GM12878 (cell line): ENCODE data around the gene AOC3. TPM values are rescaled to one million over a fixed set of nuclear protein-coding genes. Genes with fewer than 3 reads are reported as not detected.

ENCODE experiments used
- ATAC-seq: fragments of 200-7000 bp; cut with Tn5 transposase; 3 replicates; pipeline ENCODE4 v1.9.1; 2020; ENCODE audit warnings: mild to moderate bottlenecking, moderate library complexity
- BruUV-seq: library from RNA; stranded (reverse); fragments of 400-500 nt; replicated peaks from 2 replicates; lab custom pipeline; 2021; lab: Mats Ljungman, UMichigan
- CTCF ChIA-PET: fragments of 300-600 bp; sonication (Branson Sonifier 250); formaldehyde crosslinking; extraction: SDS; loops from one replicate; lab custom pipeline; 2021; ENCODE audit warnings: inconsistent platforms; lab: Yijun Ruan, JAX
- POLR2A ChIA-PET: fragments of 350-600 bp; formaldehyde crosslinking; extraction: SDS; loops from one replicate; lab custom pipeline; 2021; ENCODE audit warnings: inconsistent platforms; lab: Charles Lee
- RAD21 ChIA-PET: fragments of 300-600 bp; sonication (Branson Sonifier 250); formaldehyde crosslinking; loops from one replicate; lab custom pipeline; 2023; ENCODE audit warnings: antibody characterized with exemption; ENCODE audit not compliant: unreplicated experiment; lab: Charles Lee
- SMC1A ChIA-PET: fragments of 300-600 bp; sonication (Branson Sonifier 250); formaldehyde crosslinking; loops from one replicate; lab custom pipeline; 2023; ENCODE audit not compliant: unreplicated experiment, uncharacterized antibody; lab: Charles Lee
- DNase-seq: peaks from one replicate; pipeline ENCODE4 v3.0.0-alpha.2; 2011; ENCODE audit warnings: low read depth, low spot score
- FAIRE-seq: peaks from 3 replicates; lab custom pipeline; 2011; peaks lifted over from hg19 to GRCh38; lab: Jason Lieb, UNC
- H2AFZ ChIP-seq: 2 replicates; pipeline ENCODE4 v1.6.0; 2011; ENCODE audit warnings: low read depth, low read length, control low read depth; ENCODE audit not compliant: control insufficient read depth
- H3K27ac ChIP-seq: 2 replicates; pipeline ENCODE4 v1.5.1; 2011; ENCODE audit warnings: control low read depth; ENCODE audit not compliant: control insufficient read depth, insufficient read depth
- H3K27me3 ChIP-seq, 2 experiments: replicated peaks in 1 of 2; 2 replicates each; pipeline versions ENCODE4 v1.6.0 to v1.6.1; 2011; ENCODE audit warnings: low read length in 1 of 2; ENCODE audit not compliant: control insufficient read depth in 2 of 2, insufficient read depth in 2 of 2
- H3K36me3 ChIP-seq, 2 experiments: 2 replicates each; pipeline ENCODE4 v1.5.1; 2011; ENCODE audit warnings: low read length in 1 of 2; ENCODE audit not compliant: control insufficient read depth in 2 of 2, insufficient read depth in 2 of 2
- H3K4me1 ChIP-seq: 2 replicates; pipeline ENCODE4 v1.6.1; 2011; ENCODE audit warnings: mild to moderate bottlenecking, low read length, moderate library complexity, mixed read lengths; ENCODE audit not compliant: control insufficient read depth, insufficient read depth
- H3K4me2 ChIP-seq: 2 replicates; pipeline ENCODE4 v1.6.0; 2011; ENCODE audit warnings: control low read depth; ENCODE audit not compliant: control insufficient read depth, insufficient read depth
- H3K4me3 ChIP-seq: fragments of 200-600 bp; sonication (generic); 2 replicates; pipeline ENCODE4 v1.5.1; 2016
- H3K79me2 ChIP-seq: 2 replicates; pipeline ENCODE4 v1.6.0; 2011; ENCODE audit warnings: low read length; ENCODE audit not compliant: control insufficient read depth, insufficient read depth
- H3K9ac ChIP-seq: 2 replicates; pipeline ENCODE4 v1.8.0; 2011; ENCODE audit warnings: low read length, control low read depth, mixed read lengths; ENCODE audit not compliant: control insufficient read depth, insufficient read depth
- H3K9me3 ChIP-seq: replicated peaks from 3 replicates; pipeline ENCODE4 v1.5.1; 2011; ENCODE audit warnings: mild to moderate bottlenecking, low read length; ENCODE audit not compliant: control insufficient read depth, insufficient read depth
- H4K20me1 ChIP-seq: 2 replicates; pipeline ENCODE4 v1.6.0; 2011; ENCODE audit not compliant: control insufficient read depth, insufficient read depth
- CREM ChIP-seq: IDR thresholded peaks from 2 replicates; pipeline ENCODE4 v1.6.1; 2014; ENCODE audit warnings: antibody characterized with exemption, low read depth
- EP300 ChIP-seq, 2 experiments: fragments of 150-350 bp in 1 of 2; IDR thresholded peaks; 2 replicates each; pipeline ENCODE4 v1.6.1; 2011 to 2012; ENCODE audit warnings: low read depth in 2 of 2, low read length in 2 of 2, borderline replicate concordance in 1 of 2, improper control_type of control experiment in 1 of 2, inconsistent platforms in 1 of 2; ENCODE audit not compliant: control insufficient read depth in 1 of 2
- NFIC ChIP-seq: IDR thresholded peaks from 2 replicates; pipeline ENCODE4 v1.6.1; 2012; ENCODE audit warnings: low read depth, mild to moderate bottlenecking, inconsistent platforms, low read length, moderate library complexity
- POU2F2 ChIP-seq: IDR thresholded peaks from 3 replicates; pipeline ENCODE4 v1.6.1; 2011; ENCODE audit warnings: low read depth, mild to moderate bottlenecking, low read length, borderline replicate concordance
- RELA ChIP-seq: fragments of 450-650 bp; IDR thresholded peaks from 2 replicates; pipeline ENCODE4 v1.8.0; 2014; ENCODE audit warnings: borderline replicate concordance; ENCODE audit not compliant: partially characterized antibody
- SIN3A ChIP-seq: IDR thresholded peaks from 2 replicates; pipeline ENCODE4 v1.6.1; 2012; ENCODE audit warnings: low read depth, low read length, improper control_type of control experiment
- WGBS: methylation state at CpG from one replicate; pipeline ENCODE4 v1.1.6; 2016; ENCODE audit warnings: low lambda C conversion rate; ENCODE audit not compliant: insufficient replicate concordance, insufficient coverage; ENCODE audit errors: missing lambda C conversion rate; 5-methylcytosine and 5-hydroxymethylcytosine counted together
- in situ Hi-C: fragments of 300-500 bp; cut with MboI; formaldehyde crosslinking; loops from 9 replicates; pipeline ENCODE4 v1.14.3; 2018; ENCODE audit warnings: mixed read lengths
- intact Hi-C: fragments of 100-400 bp; cut with micrococcal nuclease; formaldehyde crosslinking; loops from one replicate; pipeline ENCODE4 v1.14.2; 2022; ENCODE audit not compliant: unreplicated experiment
- microRNA-seq: library from miRNA; unstranded; fragments of <30 nt; microRNA quantifications from one replicate; pipeline ENCODE4, GENCODE V29; 2018
- polyA plus RNA-seq, 11 experiments: library from polyadenylated mRNA; depleted of rRNA in 4 of 11; unstranded in 6 of 11; stranded (reverse) in 5 of 11; fragments of >200 nt; fragmentation: Nextera tagmentation in 4 of 11; fragmentation: Illumina TruSeq in 1 of 11; extraction: Ambion mirVana in 4 of 11; extraction: Trizol in 1 of 11; gene quantifications; 1 replicate in 1 of 11; 2 replicates in 10 of 11; pipeline versions ENCODE4 v1.2.1 to v1.2.3, GENCODE V29; 2011 to 2016; ENCODE audit warnings: inconsistent platforms in 2 of 11, missing spikeins in 2 of 11, low read depth in 1 of 11
- small RNA-seq: library from RNA; depleted of rRNA; stranded (forward); fragments of <200 nt; gene quantifications from one replicate; pipeline ENCODE3, GENCODE V24; 2014
- total RNA-seq, 4 experiments: library from RNA; depleted of rRNA in 3 of 4; stranded (reverse); fragments of >200 nt in 3 of 4; fragmentation: Illumina TruSeq in 1 of 4; extraction: Trizol in 1 of 4; gene quantifications; 2 replicates each; pipeline versions ENCODE4 v1.2.1 to v1.2.3, GENCODE V29; 2013 to 2021
- TF ChIP-seq, protein P1 (sequence below): fragments of 450-650 bp; IDR thresholded peaks from 2 replicates; pipeline ENCODE4 v1.6.1; 2014; ENCODE audit warnings: mild to moderate bottlenecking
- TF ChIP-seq, protein P2 (sequence below): IDR thresholded peaks from 2 replicates; pipeline ENCODE4 v1.6.1; 2012; ENCODE audit warnings: low read depth, low read length, improper control_type of control experiment
- TF ChIP-seq, protein P3 (sequence below): fragments of 450-650 bp; conservative IDR thresholded peaks from 2 replicates; pipeline ENCODE4 v1.6.1; 2017; ENCODE audit warnings: mild to moderate bottlenecking, moderate library complexity

The AOC3 gene
- total and polyA plus RNA-seq, 10 of the 15 experiments (the other 5 are each of a cell fraction or from before 2014, with no cell fraction given), result 0.02 to 0.91 (median 0.34) TPM; not detected in 2

DNA sequence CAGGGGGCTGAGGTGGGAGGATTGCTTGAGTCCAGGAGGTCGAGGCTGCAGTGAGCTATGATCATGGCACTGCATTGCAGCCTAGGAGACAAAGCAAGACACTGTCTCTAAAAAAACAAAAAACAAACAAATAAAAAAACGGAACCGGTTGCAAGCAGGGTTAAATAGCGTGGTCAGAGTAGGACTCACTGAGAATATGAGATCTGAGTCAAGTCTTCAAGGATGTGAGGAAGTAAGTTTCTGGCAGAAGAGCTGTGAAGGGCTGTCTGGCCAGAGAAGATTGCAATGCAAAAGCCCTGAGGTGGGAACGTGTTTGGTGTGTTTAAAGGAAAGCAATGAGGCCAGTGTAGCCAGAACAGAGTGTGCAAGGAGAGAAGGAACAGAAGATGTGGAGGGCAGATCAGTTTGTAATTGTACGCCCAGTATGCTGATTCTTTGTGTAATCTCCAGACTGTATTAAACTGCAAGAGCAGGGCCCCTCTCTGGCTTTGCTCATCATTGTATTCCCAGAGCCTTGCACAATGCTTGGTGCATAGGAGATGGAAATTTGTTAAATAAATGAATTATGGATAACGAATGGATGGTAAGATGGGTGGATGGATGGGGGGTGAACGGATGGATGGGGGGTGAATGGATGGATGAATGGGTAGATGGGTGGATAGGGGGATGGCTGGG is 55.9 kb downstream of the AOC3 start:
- 7% methylated on average over 8 of the region's 8 CpGs for WGBS
- no peak for DNase-seq
- H3K27me3 ChIP-seq, result no peaks in the 10 kb centered on the region; a peak in 3 of 4 replicates
- TF ChIP-seq CREM (no peak), NFIC (no peak), EP300 (IDR thresholded peaks at IDR 0.05; ENCODE audit: borderline replicate concordance in 1 of 2, control insufficient read depth in 1 of 2, low read depth in 2 of 2, low read length in 2 of 2) (no peak), POU2F2 (no peak), SIN3A (no peak), RELA (no peak)
- TF ChIP-seq, protein P1, sequence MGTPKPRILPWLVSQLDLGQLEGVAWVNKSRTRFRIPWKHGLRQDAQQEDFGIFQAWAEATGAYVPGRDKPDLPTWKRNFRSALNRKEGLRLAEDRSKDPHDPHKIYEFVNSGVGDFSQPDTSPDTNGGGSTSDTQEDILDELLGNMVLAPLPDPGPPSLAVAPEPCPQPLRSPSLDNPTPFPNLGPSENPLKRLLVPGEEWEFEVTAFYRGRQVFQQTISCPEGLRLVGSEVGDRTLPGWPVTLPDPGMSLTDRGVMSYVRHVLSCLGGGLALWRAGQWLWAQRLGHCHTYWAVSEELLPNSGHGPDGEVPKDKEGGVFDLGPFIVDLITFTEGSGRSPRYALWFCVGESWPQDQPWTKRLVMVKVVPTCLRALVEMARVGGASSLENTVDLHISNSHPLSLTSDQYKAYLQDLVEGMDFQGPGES, result no peak
- TF ChIP-seq, protein P2, sequence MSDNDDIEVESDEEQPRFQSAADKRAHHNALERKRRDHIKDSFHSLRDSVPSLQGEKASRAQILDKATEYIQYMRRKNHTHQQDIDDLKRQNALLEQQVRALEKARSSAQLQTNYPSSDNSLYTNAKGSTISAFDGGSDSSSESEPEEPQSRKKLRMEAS, result no peak
- TF ChIP-seq, protein P3, sequence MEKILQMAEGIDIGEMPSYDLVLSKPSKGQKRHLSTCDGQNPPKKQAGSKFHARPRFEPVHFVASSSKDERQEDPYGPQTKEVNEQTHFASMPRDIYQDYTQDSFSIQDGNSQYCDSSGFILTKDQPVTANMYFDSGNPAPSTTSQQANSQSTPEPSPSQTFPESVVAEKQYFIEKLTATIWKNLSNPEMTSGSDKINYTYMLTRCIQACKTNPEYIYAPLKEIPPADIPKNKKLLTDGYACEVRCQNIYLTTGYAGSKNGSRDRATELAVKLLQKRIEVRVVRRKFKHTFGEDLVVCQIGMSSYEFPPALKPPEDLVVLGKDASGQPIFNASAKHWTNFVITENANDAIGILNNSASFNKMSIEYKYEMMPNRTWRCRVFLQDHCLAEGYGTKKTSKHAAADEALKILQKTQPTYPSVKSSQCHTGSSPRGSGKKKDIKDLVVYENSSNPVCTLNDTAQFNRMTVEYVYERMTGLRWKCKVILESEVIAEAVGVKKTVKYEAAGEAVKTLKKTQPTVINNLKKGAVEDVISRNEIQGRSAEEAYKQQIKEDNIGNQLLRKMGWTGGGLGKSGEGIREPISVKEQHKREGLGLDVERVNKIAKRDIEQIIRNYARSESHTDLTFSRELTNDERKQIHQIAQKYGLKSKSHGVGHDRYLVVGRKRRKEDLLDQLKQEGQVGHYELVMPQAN, result no peak
- TF ChIP-seq, all 136 proteins: peak for 0
- H2AFZ ChIP-seq, result no peak overlapping the region
- H3K9me3 ChIP-seq, result no peaks in the 10 kb centered on the region
- BruUV-seq, result no TSS peak
- H4K20me1 ChIP-seq, result no peaks in the 10 kb centered on the region
- ChIA-PET RAD21 (no interaction called here), POLR2A (no interaction called here), CTCF (interaction anchor here (0.6 kb wide), 1 partner anchor 540 kb away, joined by 3 read pairs; no protein-coding TSS in a partner anchor), SMC1A (no interaction called here)
- FAIRE-seq (no peak), ATAC-seq (no peak; the same call in 2 of the 3 replicates)
- intact Hi-C loops, result no loop called here
- no peak overlapping the region for H3K9ac ChIP-seq
- H3K4me2 ChIP-seq, result no peak overlapping the region
- H3K27ac ChIP-seq, result no peak overlapping the region
- in situ Hi-C loops, result no loop called here
- H3K4me1 ChIP-seq, result no peaks in the 10 kb centered on the region; the same call in 1 of the 2 replicates
- no peaks in the 10 kb centered on the region for H3K36me3 ChIP-seq
- no peak overlapping the region for H3K4me3 ChIP-seq
- H3K79me2 ChIP-seq, result no peaks in the 10 kb centered on the region

Small RNAs within 50 kb of the gene (microRNA-seq; reads per million reads assigned to microRNA genes)
- 1.3 reads per million for gene MIR6781

Small RNAs within 50 kb of the gene (small RNA-seq; reads per million reads assigned to genes)
- 0.12 reads per million for gene MIR6781
- gene RNU6-287P, result not detected

Other genes with a start within 250 kb of the AOC3 start
Only the 7 nearest of the 23 such genes appear.
- 0.06 and 0.11 TPM in 2 replicates for gene WNK4, start 70.6 kb upstream of the AOC3 start, total RNA-seq (2014; rRNA removed)
- not detected in 2 replicates for gene WNK4, start 70.6 kb upstream of the AOC3 start, total RNA-seq (2014; rRNA removed; fragmentation: Illumina TruSeq; extraction: Trizol)
- gene WNK4, start 70.6 kb upstream of the AOC3 start, total RNA-seq (2021), result 0.18 and 0.27 TPM in 2 replicates
- 0.27 and 0.29 TPM in 2 replicates for gene WNK4, start 70.6 kb upstream of the AOC3 start, polyA plus RNA-seq (2011; rRNA removed)
- not detected in 2 replicates for gene WNK4, start 70.6 kb upstream of the AOC3 start, polyA plus RNA-seq (2014; fragmentation: Illumina TruSeq; extraction: Trizol)
- not detected for gene WNK4, start 70.6 kb upstream of the AOC3 start, polyA plus RNA-seq (2014; fragmentation: Nextera tagmentation; extraction: Ambion mirVana)
- gene WNK4, start 70.6 kb upstream of the AOC3 start, polyA plus RNA-seq (2014; rRNA removed), result 0.13 and 0.88 TPM in 2 replicates
- under 1 TPM in 1 of 2 experiments, not detected in 1; 0.07 TPM for gene WNK4, start 70.6 kb upstream of the AOC3 start, polyA plus RNA-seq (2016; fragmentation: Nextera tagmentation; extraction: Ambion mirVana)
- 67.1 and 69.8 TPM in 2 replicates for gene COA3, start 52.5 kb upstream of the AOC3 start, total RNA-seq (2014; rRNA removed)
- 44.3 and 46.7 TPM in 2 replicates for gene COA3, start 52.5 kb upstream of the AOC3 start, total RNA-seq (2014; rRNA removed; fragmentation: Illumina TruSeq; extraction: Trizol)
- 44.0 and 45.2 TPM in 2 replicates for gene COA3, start 52.5 kb upstream of the AOC3 start, total RNA-seq (2021)
- 52.4 and 61.6 TPM in 2 replicates for gene COA3, start 52.5 kb upstream of the AOC3 start, polyA plus RNA-seq (2011; rRNA removed)
- gene COA3, start 52.5 kb upstream of the AOC3 start, polyA plus RNA-seq (2014; fragmentation: Illumina TruSeq; extraction: Trizol), result 50.1 and 55.1 TPM in 2 replicates
- gene COA3, start 52.5 kb upstream of the AOC3 start, polyA plus RNA-seq (2014; fragmentation: Nextera tagmentation; extraction: Ambion mirVana), result 100 to 1,000 TPM in 1 of 2 experiments, 10 to 100 TPM in 1; 86.5 to 123 TPM
- gene COA3, start 52.5 kb upstream of the AOC3 start, polyA plus RNA-seq (2014; rRNA removed), result 62.1 and 62.4 TPM in 2 replicates
- gene COA3, start 52.5 kb upstream of the AOC3 start, polyA plus RNA-seq (2016; fragmentation: Nextera tagmentation; extraction: Ambion mirVana), result 100 to 1,000 TPM; 154 to 161 TPM
- 0.06 and 0.11 TPM in 2 replicates for gene CNTD1, start 52.3 kb upstream of the AOC3 start, total RNA-seq (2014; rRNA removed)
- gene CNTD1, start 52.3 kb upstream of the AOC3 start, total RNA-seq (2014; rRNA removed; fragmentation: Illumina TruSeq; extraction: Trizol), result not detected in 2 replicates
- not detected in 2 replicates for gene CNTD1, start 52.3 kb upstream of the AOC3 start, total RNA-seq (2021)
- gene CNTD1, start 52.3 kb upstream of the AOC3 start, polyA plus RNA-seq (2011; rRNA removed), result 0.11 and 0.19 TPM in 2 replicates
- not detected in 2 replicates for gene CNTD1, start 52.3 kb upstream of the AOC3 start, polyA plus RNA-seq (2014; fragmentation: Illumina TruSeq; extraction: Trizol)
- 1 to 10 TPM in 1 of 2 experiments, under 1 TPM in 1; 0.80 to 1.4 TPM for gene CNTD1, start 52.3 kb upstream of the AOC3 start, polyA plus RNA-seq (2014; fragmentation: Nextera tagmentation; extraction: Ambion mirVana)
- gene CNTD1, start 52.3 kb upstream of the AOC3 start, polyA plus RNA-seq (2014; rRNA removed), result not detected in 2 replicates
- 1 to 10 TPM; 1.4 to 1.5 TPM for gene CNTD1, start 52.3 kb upstream of the AOC3 start, polyA plus RNA-seq (2016; fragmentation: Nextera tagmentation; extraction: Ambion mirVana)
- 107 and 113 TPM in 2 replicates for gene BECN1, start 26.9 kb upstream of the AOC3 start, total RNA-seq (2014; rRNA removed)
- gene BECN1, start 26.9 kb upstream of the AOC3 start, total RNA-seq (2014; rRNA removed; fragmentation: Illumina TruSeq; extraction: Trizol), result 71.2 and 78.1 TPM in 2 replicates
- 73.8 and 78.7 TPM in 2 replicates for gene BECN1, start 26.9 kb upstream of the AOC3 start, total RNA-seq (2021)
- gene BECN1, start 26.9 kb upstream of the AOC3 start, polyA plus RNA-seq (2011; rRNA removed), result 84.3 and 86.9 TPM in 2 replicates
- 85.2 and 110 TPM in 2 replicates for gene BECN1, start 26.9 kb upstream of the AOC3 start, polyA plus RNA-seq (2014; fragmentation: Illumina TruSeq; extraction: Trizol)
- 10 to 100 TPM; 39.6 to 60.6 TPM for gene BECN1, start 26.9 kb upstream of the AOC3 start, polyA plus RNA-seq (2014; fragmentation: Nextera tagmentation; extraction: Ambion mirVana)
- 90.8 and 102 TPM in 2 replicates for gene BECN1, start 26.9 kb upstream of the AOC3 start, polyA plus RNA-seq (2014; rRNA removed)
- 100 to 1,000 TPM; 113 to 120 TPM for gene BECN1, start 26.9 kb upstream of the AOC3 start, polyA plus RNA-seq (2016; fragmentation: Nextera tagmentation; extraction: Ambion mirVana)
- gene PSME3, start 17.8 kb upstream of the AOC3 start, total RNA-seq (2014; rRNA removed), result 92.3 and 93.2 TPM in 2 replicates
- gene PSME3, start 17.8 kb upstream of the AOC3 start, total RNA-seq (2014; rRNA removed; fragmentation: Illumina TruSeq; extraction: Trizol), result 83.7 and 89.6 TPM in 2 replicates
- 187 and 190 TPM in 2 replicates for gene PSME3, start 17.8 kb upstream of the AOC3 start, total RNA-seq (2021)
- gene PSME3, start 17.8 kb upstream of the AOC3 start, polyA plus RNA-seq (2011; rRNA removed), result 126 and 130 TPM in 2 replicates
- gene PSME3, start 17.8 kb upstream of the AOC3 start, polyA plus RNA-seq (2014; fragmentation: Illumina TruSeq; extraction: Trizol), result 198 and 200 TPM in 2 replicates
- 10 to 100 TPM; 26.9 to 33.8 TPM for gene PSME3, start 17.8 kb upstream of the AOC3 start, polyA plus RNA-seq (2014; fragmentation: Nextera tagmentation; extraction: Ambion mirVana)
- 141 and 145 TPM in 2 replicates for gene PSME3, start 17.8 kb upstream of the AOC3 start, polyA plus RNA-seq (2014; rRNA removed)
- 100 to 1,000 TPM; 320 to 330 TPM for gene PSME3, start 17.8 kb upstream of the AOC3 start, polyA plus RNA-seq (2016; fragmentation: Nextera tagmentation; extraction: Ambion mirVana)
- 0.93 and 1.2 TPM in 2 replicates for gene AOC2, start 6.6 kb upstream of the AOC3 start, total RNA-seq (2014; rRNA removed)
- gene AOC2, start 6.6 kb upstream of the AOC3 start, total RNA-seq (2014; rRNA removed; fragmentation: Illumina TruSeq; extraction: Trizol), result 0.41 and 0.58 TPM in 2 replicates
- 1.5 and 1.9 TPM in 2 replicates for gene AOC2, start 6.6 kb upstream of the AOC3 start, total RNA-seq (2021)
- 0.63 and 0.96 TPM in 2 replicates for gene AOC2, start 6.6 kb upstream of the AOC3 start, polyA plus RNA-seq (2011; rRNA removed)
- 0.66 and 0.90 TPM in 2 replicates for gene AOC2, start 6.6 kb upstream of the AOC3 start, polyA plus RNA-seq (2014; fragmentation: Illumina TruSeq; extraction: Trizol)
- under 1 TPM; 0.08 to 0.18 TPM for gene AOC2, start 6.6 kb upstream of the AOC3 start, polyA plus RNA-seq (2014; fragmentation: Nextera tagmentation; extraction: Ambion mirVana)
- gene AOC2, start 6.6 kb upstream of the AOC3 start, polyA plus RNA-seq (2014; rRNA removed), result 0.86 and 1.8 TPM in 2 replicates
- gene AOC2, start 6.6 kb upstream of the AOC3 start, polyA plus RNA-seq (2016; fragmentation: Nextera tagmentation; extraction: Ambion mirVana), result under 1 TPM; 0.17 to 0.39 TPM
- gene G6PC1, start 49.6 kb downstream of the AOC3 start, total RNA-seq (2014; rRNA removed), result not detected in 2 replicates
- not detected in 2 replicates for gene G6PC1, start 49.6 kb downstream of the AOC3 start, total RNA-seq (2014; rRNA removed; fragmentation: Illumina TruSeq; extraction: Trizol)
- 0.11 TPM in 1 of 2 replicates, not detected in the other for gene G6PC1, start 49.6 kb downstream of the AOC3 start, total RNA-seq (2021)
- gene G6PC1, start 49.6 kb downstream of the AOC3 start, polyA plus RNA-seq (2011; rRNA removed), result not detected in 2 replicates
- gene G6PC1, start 49.6 kb downstream of the AOC3 start, polyA plus RNA-seq (2014; fragmentation: Illumina TruSeq; extraction: Trizol), result not detected in 2 replicates
- not detected for gene G6PC1, start 49.6 kb downstream of the AOC3 start, polyA plus RNA-seq (2014; fragmentation: Nextera tagmentation; extraction: Ambion mirVana)
- gene G6PC1, start 49.6 kb downstream of the AOC3 start, polyA plus RNA-seq (2014; rRNA removed), result not detected in 2 replicates
- gene G6PC1, start 49.6 kb downstream of the AOC3 start, polyA plus RNA-seq (2016; fragmentation: Nextera tagmentation; extraction: Ambion mirVana), result not detected